ENCODE results near the gene TIMP2.

Gene TIMP2

GRCh38 chr17:78819806-78820792, 105.1 kb downstream of the TIMP2 start:
- TF ChIP-seq, protein P1, sequence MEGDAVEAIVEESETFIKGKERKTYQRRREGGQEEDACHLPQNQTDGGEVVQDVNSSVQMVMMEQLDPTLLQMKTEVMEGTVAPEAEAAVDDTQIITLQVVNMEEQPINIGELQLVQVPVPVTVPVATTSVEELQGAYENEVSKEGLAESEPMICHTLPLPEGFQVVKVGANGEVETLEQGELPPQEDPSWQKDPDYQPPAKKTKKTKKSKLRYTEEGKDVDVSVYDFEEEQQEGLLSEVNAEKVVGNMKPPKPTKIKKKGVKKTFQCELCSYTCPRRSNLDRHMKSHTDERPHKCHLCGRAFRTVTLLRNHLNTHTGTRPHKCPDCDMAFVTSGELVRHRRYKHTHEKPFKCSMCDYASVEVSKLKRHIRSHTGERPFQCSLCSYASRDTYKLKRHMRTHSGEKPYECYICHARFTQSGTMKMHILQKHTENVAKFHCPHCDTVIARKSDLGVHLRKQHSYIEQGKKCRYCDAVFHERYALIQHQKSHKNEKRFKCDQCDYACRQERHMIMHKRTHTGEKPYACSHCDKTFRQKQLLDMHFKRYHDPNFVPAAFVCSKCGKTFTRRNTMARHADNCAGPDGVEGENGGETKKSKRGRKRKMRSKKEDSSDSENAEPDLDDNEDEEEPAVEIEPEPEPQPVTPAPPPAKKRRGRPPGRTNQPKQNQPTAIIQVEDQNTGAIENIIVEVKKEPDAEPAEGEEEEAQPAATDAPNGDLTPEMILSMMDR (conservative IDR thresholded peaks at IDR 0.05; ENCODE audit: low read length): no peak
- H3K4me3 ChIP-seq (ENCODE audit: low read length): no peak overlapping the region
- no peak for DNase-seq (ENCODE audit: low read depth)

DNA sequence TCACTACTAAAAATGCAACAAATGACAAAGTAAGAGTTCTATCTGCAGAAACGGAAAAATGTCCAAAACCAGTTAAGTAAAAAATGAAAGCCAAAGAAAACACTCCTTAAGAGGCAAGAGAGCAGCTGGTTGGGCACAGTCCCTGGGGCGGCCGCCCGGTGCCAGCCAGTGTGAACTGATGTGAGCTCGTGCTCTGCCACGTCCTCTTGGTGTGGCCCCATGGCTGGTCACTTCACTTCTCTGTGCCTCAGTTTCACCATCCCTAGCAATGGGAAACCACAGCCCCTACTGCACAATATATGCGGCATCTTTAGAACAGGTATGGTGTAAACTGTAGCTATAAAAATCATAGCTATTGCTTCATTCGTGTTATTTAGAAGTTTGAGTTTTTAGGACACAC, 105.8 kb downstream of the TIMP2 start:
- no peak overlapping the region for H3K4me3 ChIP-seq (ENCODE audit: low read length)
- DNase-seq (ENCODE audit: low read depth): no peak
- TF ChIP-seq, protein P1 (conservative IDR thresholded peaks at IDR 0.05; ENCODE audit: low read length): no peak

- no peak for DNase-seq (ENCODE audit: low read depth)
- H3K4me3 ChIP-seq (ENCODE audit: low read length): no peak overlapping the region
- TF ChIP-seq, protein P1 (conservative IDR thresholded peaks at IDR 0.05; ENCODE audit: low read length): no peak
Measured at GRCh38 chr17:78818932-78819331, 106.3 kb downstream of the TIMP2 start.

- TF ChIP-seq, protein P1 (conservative IDR thresholded peaks at IDR 0.05; ENCODE audit: low read length): no peak
- no peak overlapping the region for H3K4me3 ChIP-seq (ENCODE audit: low read length)
- no peak for DNase-seq (ENCODE audit: low read depth)
Measured at GRCh38 chr17:78818152-78818846, 106.9 kb downstream of the TIMP2 start.

GRCh38 chr17:78817123-78817522, 108.1 kb downstream of the TIMP2 start:
- TF ChIP-seq, protein P1 (conservative IDR thresholded peaks at IDR 0.05; ENCODE audit: low read length): no peak
- no peak overlapping the region for H3K4me3 ChIP-seq (ENCODE audit: low read length)
- DNase-seq (ENCODE audit: low read depth): no peak

DNA sequence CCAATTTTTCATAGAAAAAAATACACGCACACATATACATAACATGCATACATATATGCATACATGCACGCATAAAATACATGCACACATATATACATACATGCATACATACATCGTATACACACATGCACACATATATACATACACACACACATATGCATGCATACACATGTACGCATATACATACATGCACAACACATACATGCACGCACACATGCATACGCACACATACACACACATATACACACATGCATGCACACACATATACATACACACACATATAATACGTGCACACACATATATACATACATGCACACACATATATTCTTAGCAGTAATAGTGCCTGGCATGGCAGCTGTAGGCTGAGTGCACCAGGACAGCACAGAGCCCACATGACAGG, 109.5 kb downstream of the TIMP2 start:
- H3K4me3 ChIP-seq (ENCODE audit: low read length): no peak overlapping the region
- TF ChIP-seq, protein P1 (conservative IDR thresholded peaks at IDR 0.05; ENCODE audit: low read length): no peak
- DNase-seq (ENCODE audit: low read depth): no peak
